DMS 273 (cell line): Measurements from ENCODE around the gene SRGAP3.

Experiments
- DNase-seq: peaks from one replicate; lab custom pipeline; 2025; ENCODE audit not compliant: unreplicated experiment; lab: John Stamatoyannopoulos, UW

Gene SRGAP3

DNA sequence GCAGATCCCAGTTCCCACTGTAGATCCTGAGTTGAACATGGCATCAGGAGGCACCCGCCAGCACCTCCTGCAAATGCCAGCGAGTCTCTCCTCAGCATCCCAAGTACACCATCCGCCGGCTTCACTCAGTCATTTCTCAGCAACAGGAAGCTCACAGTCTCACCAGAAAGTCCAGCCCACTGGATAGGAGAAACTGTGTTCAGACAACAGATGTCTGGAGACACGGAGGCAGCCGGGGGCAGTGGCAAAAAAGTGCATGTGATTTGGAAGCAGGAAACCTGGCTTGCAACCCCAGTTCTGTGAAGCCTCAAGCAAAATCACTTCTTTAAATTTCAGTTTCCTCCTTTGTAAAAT is 68.7 kb downstream of the SRGAP3 start:
- DNase-seq: peak; percentile 27

DNA sequence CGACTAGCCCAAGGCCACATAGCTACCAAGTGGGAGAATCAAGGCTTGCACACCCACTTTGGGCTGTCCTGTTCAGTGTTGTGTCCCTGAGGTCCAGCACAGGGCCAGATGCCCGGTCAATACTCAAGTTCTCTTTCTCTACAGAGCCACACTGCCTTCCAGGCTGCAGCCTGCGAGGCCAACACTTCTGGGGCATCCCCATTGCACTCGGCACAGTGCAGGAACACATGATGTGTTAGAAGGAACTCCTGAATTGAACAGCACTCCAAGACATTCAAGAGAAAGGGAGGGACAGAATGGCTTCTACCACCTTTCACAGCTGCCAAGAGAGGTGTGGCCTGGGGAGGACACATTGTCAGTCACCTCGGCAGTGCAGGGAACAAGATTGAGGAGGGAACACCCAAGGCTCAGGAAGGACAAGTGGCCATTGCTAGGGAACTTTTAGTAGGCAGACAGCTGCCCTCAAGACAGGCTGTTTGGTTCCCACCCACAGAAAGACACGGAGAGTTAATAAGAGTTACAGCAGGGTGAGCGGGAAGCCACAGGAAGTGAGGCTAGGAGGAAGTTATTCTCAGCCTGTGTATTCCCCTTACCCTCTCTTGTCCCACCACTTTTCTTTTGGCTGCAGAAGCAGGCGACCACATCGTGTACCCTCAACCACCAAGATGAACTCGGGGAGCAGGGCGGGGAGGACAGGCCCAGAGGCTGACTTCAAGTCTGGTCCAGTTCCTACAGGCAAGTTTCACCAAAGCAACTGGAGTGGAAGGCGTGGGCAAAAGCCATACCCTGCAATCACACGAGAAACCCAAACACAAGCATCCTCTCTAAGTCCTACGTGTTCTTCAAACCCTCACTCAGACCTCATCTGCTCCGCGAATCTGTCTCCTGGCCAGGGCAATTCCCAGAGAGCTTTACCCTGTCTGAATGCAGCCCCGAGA is 69.4 kb downstream of the SRGAP3 start:
- DNase-seq: no peak

DNA sequence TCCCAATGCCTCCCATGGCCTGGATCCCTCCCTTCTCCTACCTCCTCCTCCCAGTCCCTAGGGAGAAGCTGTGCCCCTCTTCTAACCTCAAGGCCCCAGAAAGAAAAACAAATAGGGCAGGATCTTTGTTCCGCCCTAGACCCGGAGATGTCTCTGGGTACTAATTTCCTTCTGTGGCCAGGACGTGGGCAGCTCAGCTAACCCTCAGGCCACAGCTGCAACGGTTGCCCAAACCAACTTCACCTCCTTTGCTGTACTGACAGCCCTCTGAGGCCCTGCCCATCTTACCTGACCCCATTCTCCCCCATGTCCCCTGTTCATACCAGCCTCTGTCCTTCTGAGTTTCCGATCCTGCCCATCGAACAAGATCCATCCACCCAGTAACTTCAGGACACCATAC is 70.7 kb downstream of the SRGAP3 start:
- DNase-seq: no peak

DNA sequence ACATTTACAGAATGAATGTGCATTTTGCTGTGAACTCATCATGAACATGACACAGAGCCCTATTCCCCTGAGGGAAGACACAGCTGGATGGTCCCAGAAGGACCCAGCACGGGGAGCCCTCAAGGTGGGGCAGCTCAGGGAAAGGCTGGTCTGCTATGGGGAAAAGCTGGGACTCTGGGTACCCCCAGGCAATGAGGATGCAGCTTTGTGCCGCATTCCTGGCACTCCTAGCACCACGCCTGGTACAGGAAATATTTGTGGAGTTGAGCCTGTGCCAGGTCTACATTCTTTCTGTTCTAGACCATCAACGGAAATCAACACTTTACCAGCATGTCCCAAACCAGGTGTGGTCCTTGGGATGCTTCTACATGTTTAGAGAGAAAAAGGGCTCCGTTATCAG is 74.0 kb downstream of the SRGAP3 start:
- DNase-seq: no peak

DNA sequence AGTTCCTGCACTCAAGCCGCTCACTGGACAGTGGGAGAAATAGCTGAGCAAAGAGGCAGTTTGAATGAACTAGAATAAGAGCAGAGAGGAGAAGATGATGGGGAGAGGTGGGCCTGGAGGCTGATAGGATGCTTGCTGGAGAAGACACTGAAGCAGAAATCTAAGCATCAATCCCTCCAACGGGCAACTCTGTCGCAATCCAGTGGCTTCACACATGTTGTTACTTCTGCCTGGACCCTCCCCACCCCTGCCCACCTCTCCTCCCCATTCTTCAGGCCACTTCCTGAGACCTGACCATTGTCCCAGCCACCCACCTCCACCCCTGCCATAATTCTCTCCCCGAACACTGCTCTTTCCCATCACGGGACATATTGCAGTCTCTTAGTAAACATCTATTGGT is 76.0 kb downstream of the SRGAP3 start:
- no peak for DNase-seq

DNA sequence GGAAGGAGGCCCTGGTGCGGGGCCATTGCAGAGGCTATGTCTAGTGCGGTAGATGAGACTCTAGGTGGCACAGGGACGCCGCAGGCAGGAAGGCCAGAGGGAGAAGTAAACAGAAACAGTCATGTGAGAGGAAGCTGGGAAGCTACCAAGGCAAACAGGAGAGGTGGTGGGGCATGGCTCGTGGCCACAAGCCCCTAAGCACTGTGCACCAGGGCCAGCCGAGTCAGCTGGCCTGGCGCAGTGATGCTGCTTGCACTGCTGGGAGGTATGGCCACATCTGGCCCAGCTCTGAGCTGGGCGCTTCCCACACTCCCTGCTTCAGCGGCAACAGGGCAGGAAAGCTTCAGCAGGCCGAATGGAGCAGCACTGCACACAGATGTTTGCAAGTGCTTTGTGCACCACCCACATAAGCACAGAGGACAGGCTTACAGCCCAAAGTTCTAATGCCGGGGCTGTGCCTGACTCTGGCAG is 76.6 kb downstream of the SRGAP3 start:
- no peak for DNase-seq

DNA sequence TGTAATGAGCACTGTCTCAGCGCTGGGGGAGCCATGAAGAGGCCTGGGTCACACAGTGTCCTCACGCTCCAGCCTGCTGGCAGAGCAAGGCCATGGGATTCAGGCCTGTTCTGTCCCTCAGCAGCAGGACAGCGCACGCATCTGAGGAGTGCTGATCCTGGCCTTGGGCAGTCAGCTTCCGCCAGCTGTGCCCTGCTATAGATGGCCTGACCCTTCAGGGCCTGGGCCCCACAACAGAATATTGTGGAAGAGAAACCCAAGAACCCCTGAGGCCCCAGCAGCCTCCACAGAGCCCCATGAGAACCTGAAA is 78.6 kb downstream of the SRGAP3 start:
- no peak for DNase-seq

DNA sequence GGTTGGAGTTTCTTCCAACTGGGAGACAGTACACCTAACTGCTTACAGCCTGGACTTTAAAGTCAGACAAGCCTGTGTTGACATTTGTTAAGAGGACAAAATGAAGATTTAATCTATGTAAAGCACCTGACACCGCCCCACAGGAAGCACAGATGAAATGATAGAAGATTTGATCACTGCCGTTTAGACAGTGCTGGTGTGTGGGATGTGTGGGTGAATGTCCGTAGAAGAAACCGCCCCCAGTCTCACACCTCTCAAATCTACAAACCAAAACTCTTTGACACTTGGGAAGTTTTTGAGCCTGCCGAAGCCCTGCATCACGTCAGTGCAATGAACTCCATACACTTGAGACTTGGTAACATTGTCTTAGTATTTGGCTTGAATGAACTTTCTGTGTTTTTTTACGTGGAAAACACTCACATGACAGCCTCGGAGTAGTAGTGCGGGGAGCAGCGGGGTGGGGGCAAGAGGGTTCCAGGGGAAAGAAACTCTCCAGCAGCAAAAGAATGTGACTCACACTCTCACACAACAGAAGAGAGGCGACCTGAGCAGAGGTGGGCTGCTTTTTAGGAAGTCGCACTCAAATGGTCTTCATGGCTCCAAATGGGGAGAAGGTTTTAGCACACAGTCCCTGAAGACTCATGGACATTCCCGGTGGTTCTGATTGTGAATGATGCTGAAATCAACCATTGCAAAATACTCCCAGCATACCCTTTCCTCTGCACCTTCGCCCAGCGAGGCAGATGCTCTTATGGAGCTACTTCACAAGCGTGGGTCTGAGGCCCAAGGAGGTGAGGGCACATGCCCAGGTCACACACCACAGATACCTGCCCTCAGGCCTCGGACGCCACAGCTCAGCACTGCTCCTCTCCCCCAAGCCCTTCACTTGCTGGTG is 79.2 kb downstream of the SRGAP3 start:
- no peak for DNase-seq

DNA sequence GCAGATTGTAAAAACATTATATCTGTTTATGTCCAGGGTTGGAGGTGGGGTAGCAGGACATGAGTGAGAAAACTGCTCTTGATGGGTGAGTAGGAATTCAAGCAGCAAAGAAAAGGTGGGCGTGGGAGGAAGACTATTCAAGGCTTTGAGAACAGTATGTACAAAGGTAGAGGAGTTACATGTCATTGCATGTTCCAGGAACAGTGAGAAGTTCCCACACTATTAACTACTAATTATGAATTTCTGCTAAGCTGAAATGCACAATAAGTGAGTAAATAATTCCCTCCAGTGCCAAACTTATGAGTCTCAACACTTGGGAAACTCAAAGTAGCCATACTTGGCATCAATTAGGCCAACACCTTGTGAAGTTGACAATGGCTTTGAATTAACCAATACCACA is 80.1 kb downstream of the SRGAP3 start:
- no peak for DNase-seq

DNA sequence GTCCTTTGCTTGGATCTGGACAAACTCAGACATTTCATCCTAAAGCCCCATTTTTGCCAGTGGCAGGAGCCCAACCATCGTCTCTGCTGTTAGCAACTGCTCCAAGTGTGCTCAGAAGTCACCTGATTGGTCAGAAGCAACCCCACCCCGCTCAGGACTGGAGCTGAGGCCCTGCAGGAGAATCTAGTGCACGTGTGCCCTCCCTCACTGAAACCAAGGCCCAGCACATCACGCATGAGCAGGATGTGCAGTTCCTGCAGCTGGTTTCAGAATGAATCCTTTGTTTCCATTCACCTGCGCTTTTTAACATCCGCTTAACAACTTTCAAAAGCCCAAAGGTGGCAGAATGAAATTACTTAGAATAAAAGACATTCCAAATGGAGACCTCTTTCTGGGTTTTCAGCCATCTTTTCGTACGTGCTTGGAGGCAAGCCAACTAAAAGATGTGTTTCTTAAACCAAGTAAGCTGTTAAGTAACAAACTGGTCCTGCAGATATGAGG is 81.2 kb downstream of the SRGAP3 start:
- DNase-seq: no peak

DNA sequence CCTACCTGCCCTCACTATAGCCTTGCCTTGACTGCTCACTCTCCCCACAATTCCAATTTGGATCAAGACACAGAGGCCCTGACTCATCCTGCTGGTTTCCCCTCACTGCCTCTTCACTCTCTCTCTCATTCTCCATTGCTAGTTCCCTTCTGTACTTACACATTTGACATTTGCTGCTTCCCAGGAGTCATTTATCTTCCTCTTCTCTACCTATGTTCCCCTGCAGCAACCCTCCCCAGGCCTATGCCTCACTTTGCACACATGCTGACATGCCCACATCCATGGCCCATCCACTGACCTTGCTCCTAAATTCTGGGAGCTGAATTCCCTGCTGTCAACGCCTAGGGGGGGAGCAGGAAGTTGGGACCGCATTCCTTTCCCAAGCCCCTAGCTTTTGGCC is 82.2 kb downstream of the SRGAP3 start:
- no peak for DNase-seq

DNA sequence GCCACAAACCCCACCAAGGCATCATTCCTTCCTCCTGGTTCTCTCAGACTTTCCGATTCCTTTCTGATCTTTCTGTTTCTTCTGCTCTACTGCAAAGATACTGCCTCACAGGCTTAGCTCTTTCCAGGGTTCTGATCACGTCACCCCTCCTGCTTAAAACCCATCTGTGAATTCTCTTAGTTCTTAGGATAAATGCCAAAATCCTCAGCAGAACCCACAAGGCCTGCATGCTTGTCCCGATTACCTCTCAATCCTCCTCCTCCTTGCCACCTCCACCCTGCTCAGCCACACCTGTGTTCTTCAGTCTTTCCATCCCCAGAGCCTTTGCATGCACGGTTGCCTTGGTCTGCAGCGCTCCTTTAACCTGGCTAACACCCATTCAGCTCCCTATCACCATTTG is 84.0 kb downstream of the SRGAP3 start:
- no peak for DNase-seq

DNA sequence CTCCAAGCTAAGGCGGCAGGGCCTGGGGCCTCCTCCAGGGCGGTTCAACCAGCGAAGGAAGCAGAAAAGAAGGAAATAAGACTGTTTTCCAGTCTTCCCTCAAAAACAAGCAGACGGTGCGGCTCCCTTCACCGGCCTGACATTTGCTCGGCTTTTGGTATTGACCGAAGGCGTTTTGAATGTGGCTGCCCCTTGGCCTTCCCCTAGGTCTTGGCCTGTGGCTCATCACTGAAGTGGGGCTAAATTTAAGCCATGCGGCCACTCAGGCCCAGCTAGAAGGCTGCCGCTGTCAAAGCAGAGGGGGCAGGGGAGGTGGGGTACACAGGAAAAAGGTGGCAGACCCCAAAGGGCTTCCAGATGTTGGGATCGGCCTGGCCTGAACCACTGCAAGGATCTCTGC is 86.2 kb downstream of the SRGAP3 start:
- DNase-seq: no peak

DNA sequence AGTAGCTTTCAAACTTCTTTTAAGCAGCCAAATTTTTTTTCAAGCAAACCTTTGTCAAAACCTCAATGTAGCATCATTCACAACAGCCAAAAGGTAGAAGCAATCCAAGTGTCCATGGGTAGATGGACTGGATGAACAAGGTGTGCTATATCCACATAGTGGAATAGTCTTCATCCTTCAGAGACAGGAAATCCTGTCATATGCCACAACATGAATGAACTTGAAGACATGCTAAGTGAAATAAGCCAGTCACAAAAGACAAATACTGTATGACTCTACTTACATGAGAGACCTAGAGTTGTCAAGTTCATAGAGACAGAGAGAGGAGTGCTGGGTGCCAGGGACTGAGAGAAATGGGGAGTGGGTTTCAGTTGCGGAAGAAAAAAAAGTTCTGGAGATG is 87.6 kb downstream of the SRGAP3 start:
- no peak for DNase-seq

DNA sequence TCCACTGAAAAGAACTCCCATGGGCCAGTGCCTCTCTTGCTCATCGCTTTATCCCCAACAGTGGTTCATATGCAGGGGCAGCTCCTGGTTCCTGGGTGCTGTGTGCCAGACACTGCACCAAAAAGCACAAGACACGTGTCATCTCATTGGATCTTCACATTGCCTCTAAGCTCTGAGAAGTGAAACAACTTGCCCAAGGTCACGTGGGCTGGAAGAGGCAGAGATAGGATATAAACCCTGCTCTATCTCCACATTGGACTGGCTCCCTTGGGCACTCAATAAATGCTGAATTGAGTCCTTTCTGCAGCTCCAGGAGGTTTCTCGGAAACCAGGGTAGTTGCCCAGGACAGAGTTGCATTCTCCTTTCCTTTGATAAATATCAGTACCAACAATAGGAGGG is 88.1 kb downstream of the SRGAP3 start:
- no peak for DNase-seq

DNA sequence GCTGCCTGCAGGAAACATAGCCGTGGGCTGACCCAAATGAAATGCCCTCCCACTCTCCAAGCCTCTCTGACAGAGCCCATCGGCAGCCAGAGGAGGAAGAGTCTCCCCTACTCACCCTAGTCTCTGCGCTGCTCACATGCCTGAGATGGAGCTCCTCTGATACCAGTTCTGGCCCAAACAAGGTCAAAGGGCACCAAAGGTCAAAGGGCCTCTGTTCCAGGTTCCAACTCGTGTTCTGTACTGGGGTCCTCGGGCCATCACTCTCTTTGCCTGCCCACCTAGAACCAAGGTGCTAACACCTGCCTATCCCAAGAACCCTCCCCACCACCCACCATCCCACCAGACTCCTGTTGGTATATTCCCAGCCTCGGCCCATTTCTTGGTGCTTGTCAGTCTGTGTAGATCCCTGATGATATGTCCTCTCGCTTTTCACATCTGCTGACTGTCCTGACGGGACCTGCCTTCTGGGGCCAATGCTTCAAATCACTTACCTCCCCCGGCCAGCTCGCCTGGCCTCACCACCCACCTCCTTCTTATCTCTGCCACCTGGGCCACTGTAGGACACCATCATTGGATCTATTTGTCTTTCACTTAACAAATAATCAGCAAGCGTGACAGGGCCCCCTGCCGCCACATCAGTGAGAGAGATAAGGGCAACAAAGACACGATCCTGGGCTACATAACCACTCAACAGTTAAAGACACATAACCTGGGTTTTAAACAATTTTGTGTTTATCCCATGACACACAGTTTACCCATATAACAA is 90.4 kb downstream of the SRGAP3 start:
- no peak for DNase-seq

DNA sequence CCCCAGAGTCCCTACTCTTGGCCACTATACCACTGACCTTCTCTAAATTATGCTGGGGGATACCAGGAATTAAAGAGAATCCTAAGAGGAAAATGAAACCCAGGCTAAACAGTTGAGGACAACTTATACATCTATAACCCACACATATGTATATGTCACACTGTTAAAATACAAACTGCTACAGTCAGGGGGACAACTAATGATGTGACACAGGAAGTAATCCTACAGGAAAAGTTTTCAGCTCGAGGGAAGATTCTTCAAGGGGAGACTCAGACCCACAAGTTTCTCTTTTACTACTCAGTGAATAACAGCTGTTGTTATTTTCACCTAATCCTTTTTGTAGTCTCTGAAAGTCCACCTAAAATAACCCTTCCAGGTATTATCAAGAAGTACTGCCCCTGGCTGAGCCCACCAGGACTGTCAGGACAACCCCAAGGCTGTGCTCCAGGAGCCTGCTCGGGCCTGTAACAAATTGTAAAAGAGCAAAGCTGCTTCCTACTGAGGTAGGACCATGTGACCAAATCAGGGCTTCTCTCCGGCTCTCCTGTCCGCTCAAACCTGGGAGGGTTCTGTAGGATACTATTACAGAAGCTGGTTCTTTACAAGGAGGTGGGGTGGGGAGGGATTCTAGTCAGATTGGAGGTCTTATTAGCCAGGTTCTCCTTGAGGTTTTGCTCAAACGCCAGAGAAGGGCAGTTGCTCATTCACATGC is 91.6 kb downstream of the SRGAP3 start:
- DNase-seq: peak; percentile 5

DNA sequence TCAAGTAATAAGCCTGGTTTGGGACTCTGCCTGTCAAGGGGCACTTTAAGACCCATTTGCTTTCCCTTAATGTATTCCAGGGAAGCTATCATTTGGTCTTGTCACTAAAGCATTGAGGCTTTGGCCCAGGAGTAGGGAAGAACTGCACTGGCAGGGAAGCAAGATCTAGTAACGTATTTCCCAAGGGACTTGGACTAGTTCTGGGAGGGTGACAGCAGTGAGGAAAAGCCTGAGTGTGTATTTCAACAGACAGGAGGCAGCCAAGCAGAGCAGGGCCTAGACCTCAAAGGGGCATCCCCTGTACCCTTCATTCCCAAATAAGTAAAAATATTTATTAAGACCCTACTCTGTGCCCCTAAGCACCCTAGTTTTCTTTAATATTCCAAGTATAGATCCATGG is 92.8 kb downstream of the SRGAP3 start:
- no peak for DNase-seq

DNA sequence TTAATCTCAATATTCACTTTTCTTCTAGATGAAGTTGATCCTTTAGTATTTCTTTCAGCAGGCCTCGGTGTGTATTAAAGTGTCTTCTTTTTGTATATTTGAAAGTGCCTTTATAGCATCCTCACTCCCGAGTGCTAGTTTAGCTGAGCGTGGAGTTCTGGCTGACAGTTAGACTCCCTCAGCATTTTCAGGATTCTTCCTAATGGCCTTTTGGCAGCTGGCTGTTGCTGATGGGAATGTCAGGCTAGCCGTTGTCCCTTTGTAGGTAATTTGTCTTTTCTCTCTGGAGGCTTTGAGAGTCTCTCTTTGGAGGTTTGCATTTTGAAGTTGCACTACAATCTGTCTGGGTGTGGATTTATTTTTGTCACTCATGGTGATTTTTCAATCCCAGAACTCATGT is 94.4 kb downstream of the SRGAP3 start:
- no peak for DNase-seq

DNA sequence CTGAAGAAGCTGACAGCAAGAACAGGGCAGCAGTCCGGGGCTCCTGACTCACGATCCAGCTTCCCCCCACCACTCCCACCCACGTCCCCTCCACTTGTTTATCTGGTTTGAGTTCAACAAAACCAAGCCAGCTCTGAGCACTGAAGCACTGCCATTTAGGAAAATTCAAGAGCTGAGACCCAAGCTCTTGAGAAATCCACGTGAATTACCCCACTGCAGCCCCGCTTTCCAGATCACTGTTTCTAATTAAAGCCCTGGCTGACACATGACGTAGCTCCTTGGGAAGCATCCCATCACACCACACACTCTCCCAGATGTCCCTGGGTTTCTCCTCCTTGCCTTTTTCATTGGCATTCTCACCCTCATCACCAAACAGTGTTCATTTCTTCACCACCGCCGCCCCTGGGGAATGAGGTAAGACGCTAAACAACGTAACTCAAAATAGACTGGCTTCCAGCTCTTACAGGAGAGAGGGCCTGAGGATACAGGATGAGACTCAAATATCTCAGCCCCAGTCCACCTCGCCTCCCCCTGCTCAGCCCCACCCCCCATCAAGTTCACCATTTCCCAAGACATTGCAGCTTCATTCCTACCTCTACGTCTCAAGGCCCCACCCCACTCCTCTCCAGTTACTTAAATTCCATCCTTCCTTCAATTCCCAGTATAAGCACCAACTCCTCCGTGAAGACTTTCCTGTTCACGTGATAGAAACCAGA is 95.4 kb downstream of the SRGAP3 start:
- no peak for DNase-seq
